Ishikawa (cell line): ENCODE results near the gene SCRT2.

Source experiments
- CEBPB ChIP-seq: IDR thresholded peaks from 2 replicates; pipeline ENCODE4 v1.6.1; 2012
- CREB1 ChIP-seq: IDR thresholded peaks from 2 replicates; pipeline ENCODE4 v1.6.1; 2012; ENCODE audit warnings: low read depth
- EGR1 ChIP-seq: IDR thresholded peaks from 2 replicates; pipeline ENCODE4 v1.6.1; 2012
- EP300 ChIP-seq: IDR thresholded peaks from 2 replicates; pipeline ENCODE4 v1.6.1; 2012; ENCODE audit warnings: borderline replicate concordance
- FOXM1 ChIP-seq: IDR thresholded peaks from 2 replicates; pipeline ENCODE4 v1.6.1; 2012; ENCODE audit warnings: low read depth, borderline replicate concordance
- MAX ChIP-seq: IDR thresholded peaks from 2 replicates; pipeline ENCODE4 v1.6.1; 2012
- RAD21 ChIP-seq: IDR thresholded peaks from 2 replicates; pipeline ENCODE4 v1.6.1; 2012; ENCODE audit warnings: low read depth
- TAF1 ChIP-seq: IDR thresholded peaks from 2 replicates; pipeline ENCODE4 v1.6.1; 2012; ENCODE audit warnings: low read depth, mild to moderate bottlenecking
- TCF12 ChIP-seq: IDR thresholded peaks from 2 replicates; pipeline ENCODE4 v1.6.1; 2012; ENCODE audit warnings: low read depth
- YY1 ChIP-seq: IDR thresholded peaks from 2 replicates; pipeline ENCODE4 v1.6.1; 2012; ENCODE audit warnings: low read depth
- ZBTB7A ChIP-seq: IDR thresholded peaks from 2 replicates; pipeline ENCODE4 v1.6.1; 2012; ENCODE audit warnings: low read depth
- TF ChIP-seq, protein P1 (sequence below): IDR thresholded peaks from 2 replicates; pipeline ENCODE4 v1.6.1; 2012; ENCODE audit warnings: low read depth, mild to moderate bottlenecking

DNA sequence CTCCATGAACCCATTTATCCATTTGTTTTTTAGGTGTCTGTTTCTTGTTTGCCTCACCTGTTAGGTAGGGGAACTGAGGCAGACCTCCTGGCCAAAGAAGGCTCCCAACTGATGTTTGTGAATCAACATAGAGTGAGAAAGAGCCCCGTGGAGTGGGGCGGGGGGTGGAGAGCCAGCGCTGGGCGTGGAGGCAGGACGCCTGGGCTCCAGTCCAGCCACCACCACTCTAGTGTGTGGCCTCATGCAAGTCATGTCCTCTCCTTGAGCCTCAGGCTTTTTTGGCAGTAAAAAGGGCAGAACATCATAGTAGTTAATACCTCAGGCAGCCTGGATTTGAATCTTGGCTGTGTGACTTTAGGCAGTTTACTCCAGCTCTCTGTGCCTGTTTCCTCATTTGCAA, 42.2 kb upstream of the SCRT2 start:
- TF ChIP-seq FOXM1 (no peak), ZBTB7A (no peak), RAD21 (no peak), MAX (no peak), TAF1 (no peak), EGR1 (no peak), CEBPB (no peak), TCF12 (no peak), EP300 (no peak), YY1 (no peak), CREB1 (no peak)
- TF ChIP-seq, protein P1, sequence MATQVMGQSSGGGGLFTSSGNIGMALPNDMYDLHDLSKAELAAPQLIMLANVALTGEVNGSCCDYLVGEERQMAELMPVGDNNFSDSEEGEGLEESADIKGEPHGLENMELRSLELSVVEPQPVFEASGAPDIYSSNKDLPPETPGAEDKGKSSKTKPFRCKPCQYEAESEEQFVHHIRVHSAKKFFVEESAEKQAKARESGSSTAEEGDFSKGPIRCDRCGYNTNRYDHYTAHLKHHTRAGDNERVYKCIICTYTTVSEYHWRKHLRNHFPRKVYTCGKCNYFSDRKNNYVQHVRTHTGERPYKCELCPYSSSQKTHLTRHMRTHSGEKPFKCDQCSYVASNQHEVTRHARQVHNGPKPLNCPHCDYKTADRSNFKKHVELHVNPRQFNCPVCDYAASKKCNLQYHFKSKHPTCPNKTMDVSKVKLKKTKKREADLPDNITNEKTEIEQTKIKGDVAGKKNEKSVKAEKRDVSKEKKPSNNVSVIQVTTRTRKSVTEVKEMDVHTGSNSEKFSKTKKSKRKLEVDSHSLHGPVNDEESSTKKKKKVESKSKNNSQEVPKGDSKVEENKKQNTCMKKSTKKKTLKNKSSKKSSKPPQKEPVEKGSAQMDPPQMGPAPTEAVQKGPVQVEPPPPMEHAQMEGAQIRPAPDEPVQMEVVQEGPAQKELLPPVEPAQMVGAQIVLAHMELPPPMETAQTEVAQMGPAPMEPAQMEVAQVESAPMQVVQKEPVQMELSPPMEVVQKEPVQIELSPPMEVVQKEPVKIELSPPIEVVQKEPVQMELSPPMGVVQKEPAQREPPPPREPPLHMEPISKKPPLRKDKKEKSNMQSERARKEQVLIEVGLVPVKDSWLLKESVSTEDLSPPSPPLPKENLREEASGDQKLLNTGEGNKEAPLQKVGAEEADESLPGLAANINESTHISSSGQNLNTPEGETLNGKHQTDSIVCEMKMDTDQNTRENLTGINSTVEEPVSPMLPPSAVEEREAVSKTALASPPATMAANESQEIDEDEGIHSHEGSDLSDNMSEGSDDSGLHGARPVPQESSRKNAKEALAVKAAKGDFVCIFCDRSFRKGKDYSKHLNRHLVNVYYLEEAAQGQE: no peak
